IPS-18a (cell line): ENCODE measurements around the gene RAB44.

ENCODE experiments used
- H3K27ac ChIP-seq: one replicate; pipeline ENCODE4 v1.5.1; 2013; ENCODE audit warnings: low read length
- H3K27me3 ChIP-seq: one replicate; pipeline ENCODE4 v1.6.1; 2013; ENCODE audit warnings: mild to moderate bottlenecking, low read length; ENCODE audit not compliant: control insufficient read depth, insufficient read depth
- H3K36me3 ChIP-seq: one replicate; pipeline ENCODE4 v1.6.1; 2013; ENCODE audit warnings: low read depth, low read length; ENCODE audit not compliant: control insufficient read depth
- H3K4me1 ChIP-seq: one replicate; pipeline ENCODE4 v1.6.1; 2013; ENCODE audit warnings: low read depth, low read length; ENCODE audit not compliant: control insufficient read depth
- H3K4me3 ChIP-seq: one replicate; pipeline ENCODE4 v1.5.1; 2013; ENCODE audit warnings: low read length
- H3K9ac ChIP-seq: one replicate; pipeline ENCODE4 v1.6.1; 2013; ENCODE audit warnings: mild to moderate bottlenecking, low read length, moderate library complexity
- H3K9me3 ChIP-seq: one replicate; pipeline ENCODE4 v1.6.1; 2013; ENCODE audit warnings: low read depth, low read length; ENCODE audit not compliant: control insufficient read depth

The RAB44 gene

GRCh38 chr6:36692861-36693702 lies 4.5 kb upstream of the RAB44 start:
- Histone ChIP-seq H3K27me3 (no peaks in the 10 kb centered on the region), H3K4me3 (no peak overlapping the region), H3K9me3 (no peaks in the 10 kb centered on the region), H3K4me1 (no peaks in the 10 kb centered on the region), H3K27ac (no peak overlapping the region), H3K9ac (no peak overlapping the region), H3K36me3 (no peaks in the 10 kb centered on the region)

DNA sequence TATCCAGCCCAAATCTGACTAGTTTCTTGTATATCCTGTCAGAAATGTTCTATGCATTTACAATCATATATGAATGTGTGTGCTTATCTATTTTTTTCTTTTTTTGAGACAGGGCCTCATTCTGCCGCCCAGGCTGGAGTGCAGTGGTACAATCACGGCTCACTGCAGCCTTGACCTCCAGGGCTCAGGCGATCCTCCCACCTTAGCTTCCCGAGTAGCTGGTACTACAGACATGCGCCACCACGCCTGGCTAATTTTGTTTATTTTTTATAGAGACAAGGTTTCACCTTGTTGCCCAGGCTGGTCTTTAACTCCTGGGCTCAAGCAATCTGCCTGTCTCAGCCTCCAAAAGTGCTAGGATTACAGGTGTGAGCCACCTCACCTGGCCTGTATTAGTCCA lies 3.0 kb upstream of the RAB44 start:
- H3K9me3 ChIP-seq, result no peaks in the 10 kb centered on the region
- no peak overlapping the region for H3K9ac ChIP-seq

DNA sequence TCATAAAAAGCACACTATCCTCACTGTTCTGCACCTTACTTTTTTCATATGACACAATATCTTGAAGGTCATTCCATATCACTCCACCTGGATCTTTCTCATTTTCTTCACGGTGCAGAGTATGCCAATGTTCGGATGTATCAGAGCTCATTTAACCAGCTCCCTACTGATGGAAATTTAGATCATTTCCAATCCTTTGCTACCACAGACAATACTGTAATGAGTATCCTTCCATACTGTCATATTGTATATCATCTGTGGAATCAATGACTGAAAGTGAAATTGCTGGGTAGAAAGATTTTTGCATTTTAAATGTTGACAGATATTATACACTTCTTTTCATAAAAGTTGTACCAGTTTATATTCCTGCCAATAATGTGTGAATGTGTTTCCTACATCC lies 2.2 kb upstream of the RAB44 start:
- Histone ChIP-seq H3K27ac (no peak overlapping the region), H3K27me3 (no peaks in the 10 kb centered on the region), H3K4me3 (no peak overlapping the region), H3K4me1 (no peaks in the 10 kb centered on the region), H3K9me3 (no peaks in the 10 kb centered on the region), H3K36me3 (no peaks in the 10 kb centered on the region), H3K9ac (no peak overlapping the region)

More for the DNA sequence above, 3.0 kb upstream of the RAB44 start:
- H3K4me1 ChIP-seq, result no peaks in the 10 kb centered on the region
- H3K4me3 ChIP-seq, result no peak overlapping the region
- H3K27ac ChIP-seq, result no peak overlapping the region
- H3K36me3 ChIP-seq, result no peaks in the 10 kb centered on the region
- H3K27me3 ChIP-seq, result no peaks in the 10 kb centered on the region

DNA sequence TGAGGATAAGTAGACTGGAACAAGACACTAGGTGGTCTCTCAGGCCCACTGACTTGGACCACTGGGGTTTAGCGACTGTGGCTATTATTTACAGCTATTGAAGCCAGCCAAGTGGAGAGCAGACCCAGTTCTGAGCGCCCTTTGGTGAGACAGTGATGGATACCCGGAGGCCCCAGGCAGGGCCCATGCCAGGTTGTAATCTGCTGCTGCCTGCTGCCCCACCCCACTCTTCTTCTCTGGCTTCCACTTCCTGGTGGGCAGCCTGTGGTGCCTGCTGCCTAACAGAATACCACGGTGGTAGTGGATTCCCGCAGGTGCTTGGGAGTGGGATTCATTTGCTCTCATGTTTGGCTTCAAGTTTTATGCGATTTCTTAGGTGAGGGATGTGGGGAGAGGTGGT lies 570 bp downstream of the RAB44 start:
- Histone ChIP-seq H3K4me1 (no peaks in the 10 kb centered on the region), H3K27me3 (no peaks in the 10 kb centered on the region), H3K4me3 (no peak overlapping the region), H3K36me3 (no peaks in the 10 kb centered on the region), H3K27ac (no peak overlapping the region), H3K9me3 (no peaks in the 10 kb centered on the region), H3K9ac (no peak overlapping the region)

GRCh38 chr6:36698871-36699271 lies 1.2 kb downstream of the RAB44 start:
- Histone ChIP-seq H3K4me1 (no peaks in the 10 kb centered on the region), H3K27me3 (no peaks in the 10 kb centered on the region), H3K9ac (no peak overlapping the region), H3K4me3 (no peak overlapping the region), H3K9me3 (no peaks in the 10 kb centered on the region), H3K27ac (no peak overlapping the region), H3K36me3 (no peaks in the 10 kb centered on the region)

- H3K9me3 ChIP-seq, result no peaks in the 10 kb centered on the region
- H3K27ac ChIP-seq, result no peak overlapping the region
- no peaks in the 10 kb centered on the region for H3K4me1 ChIP-seq
- no peak overlapping the region for H3K9ac ChIP-seq
- H3K27me3 ChIP-seq, result no peaks in the 10 kb centered on the region
- H3K36me3 ChIP-seq, result no peaks in the 10 kb centered on the region
- no peak overlapping the region for H3K4me3 ChIP-seq
Observed at GRCh38 chr6:36699348-36699747, 1.7 kb downstream of the RAB44 start.

GRCh38 chr6:36700071-36700812 lies 2.6 kb downstream of the RAB44 start:
- no peak overlapping the region for H3K9ac ChIP-seq
- H3K4me3 ChIP-seq, result no peak overlapping the region
- H3K4me1 ChIP-seq, result no peaks in the 10 kb centered on the region

DNA sequence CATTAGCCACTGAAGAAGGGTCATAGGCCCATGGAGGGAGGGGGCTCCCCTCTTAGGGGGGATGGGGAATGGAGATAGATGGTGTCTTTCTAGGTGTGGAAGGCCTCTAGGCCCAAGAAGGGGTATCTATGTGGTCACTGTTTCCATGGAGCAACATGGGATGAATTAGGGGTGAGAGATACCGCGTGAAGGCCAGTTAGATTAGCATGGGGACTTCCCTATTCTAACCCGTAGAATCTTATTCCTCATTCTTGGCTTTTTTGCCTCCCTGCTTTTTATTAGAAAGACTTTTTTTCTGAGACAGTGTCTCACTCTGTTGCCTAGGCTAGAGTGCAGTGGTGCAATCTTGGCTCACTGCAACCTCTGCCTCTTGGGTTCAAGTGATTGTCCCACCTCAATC lies 3.2 kb downstream of the RAB44 start:
- H3K27me3 ChIP-seq, result no peaks in the 10 kb centered on the region

More at GRCh38 chr6:36700071-36700812, 2.6 kb downstream of the RAB44 start:
- Histone ChIP-seq H3K27me3 (no peaks in the 10 kb centered on the region), H3K36me3 (no peaks in the 10 kb centered on the region), H3K27ac (no peak overlapping the region), H3K9me3 (no peaks in the 10 kb centered on the region)

GRCh38 chr6:36701401-36701991 lies 3.9 kb downstream of the RAB44 start:
- no peak overlapping the region for H3K27ac ChIP-seq

More for the DNA sequence above, 3.2 kb downstream of the RAB44 start:
- no peak overlapping the region for H3K27ac ChIP-seq
- no peaks in the 10 kb centered on the region for H3K36me3 ChIP-seq
- no peak overlapping the region for H3K9ac ChIP-seq
- no peak overlapping the region for H3K4me3 ChIP-seq
- H3K9me3 ChIP-seq, result no peaks in the 10 kb centered on the region
- no peaks in the 10 kb centered on the region for H3K4me1 ChIP-seq

GRCh38 chr6:36702656-36703055 lies 5.0 kb downstream of the RAB44 start:
- Histone ChIP-seq H3K9ac (no peak overlapping the region), H3K36me3 (no peaks in the 10 kb centered on the region)

More at GRCh38 chr6:36701401-36701991, 3.9 kb downstream of the RAB44 start:
- H3K4me3 ChIP-seq, result no peak overlapping the region
- H3K9me3 ChIP-seq, result no peaks in the 10 kb centered on the region
- H3K4me1 ChIP-seq, result no peaks in the 10 kb centered on the region
- H3K36me3 ChIP-seq, result no peaks in the 10 kb centered on the region
- no peak overlapping the region for H3K9ac ChIP-seq
- H3K27me3 ChIP-seq, result no peaks in the 10 kb centered on the region

GRCh38 chr6:36703081-36703606 lies 5.5 kb downstream of the RAB44 start:
- Histone ChIP-seq H3K9ac (no peak overlapping the region), H3K27ac (no peak overlapping the region), H3K9me3 (no peaks in the 10 kb centered on the region), H3K27me3 (no peaks in the 10 kb centered on the region), H3K4me3 (no peak overlapping the region), H3K4me1 (no peaks in the 10 kb centered on the region), H3K36me3 (no peaks in the 10 kb centered on the region)

More at GRCh38 chr6:36702656-36703055, 5.0 kb downstream of the RAB44 start:
- Histone ChIP-seq H3K4me3 (no peak overlapping the region), H3K9me3 (no peaks in the 10 kb centered on the region), H3K27me3 (no peaks in the 10 kb centered on the region), H3K27ac (no peak overlapping the region), H3K4me1 (no peaks in the 10 kb centered on the region)
